NCI-H82 treated with DMSO at 0.1 percent for 48 hours (cell line): ENCODE data around the gene SPTBN4.
"Not testable (repeated sequence)": the region's sequence is repeated elsewhere in the genome, so short reads cannot be mapped to it uniquely, and the experiment has no call there.

Source experiments
- DNase-seq: peaks from one replicate; lab custom pipeline; 2025; ENCODE audit not compliant: unreplicated experiment; lab: John Stamatoyannopoulos, UW

The SPTBN4 gene

DNA sequence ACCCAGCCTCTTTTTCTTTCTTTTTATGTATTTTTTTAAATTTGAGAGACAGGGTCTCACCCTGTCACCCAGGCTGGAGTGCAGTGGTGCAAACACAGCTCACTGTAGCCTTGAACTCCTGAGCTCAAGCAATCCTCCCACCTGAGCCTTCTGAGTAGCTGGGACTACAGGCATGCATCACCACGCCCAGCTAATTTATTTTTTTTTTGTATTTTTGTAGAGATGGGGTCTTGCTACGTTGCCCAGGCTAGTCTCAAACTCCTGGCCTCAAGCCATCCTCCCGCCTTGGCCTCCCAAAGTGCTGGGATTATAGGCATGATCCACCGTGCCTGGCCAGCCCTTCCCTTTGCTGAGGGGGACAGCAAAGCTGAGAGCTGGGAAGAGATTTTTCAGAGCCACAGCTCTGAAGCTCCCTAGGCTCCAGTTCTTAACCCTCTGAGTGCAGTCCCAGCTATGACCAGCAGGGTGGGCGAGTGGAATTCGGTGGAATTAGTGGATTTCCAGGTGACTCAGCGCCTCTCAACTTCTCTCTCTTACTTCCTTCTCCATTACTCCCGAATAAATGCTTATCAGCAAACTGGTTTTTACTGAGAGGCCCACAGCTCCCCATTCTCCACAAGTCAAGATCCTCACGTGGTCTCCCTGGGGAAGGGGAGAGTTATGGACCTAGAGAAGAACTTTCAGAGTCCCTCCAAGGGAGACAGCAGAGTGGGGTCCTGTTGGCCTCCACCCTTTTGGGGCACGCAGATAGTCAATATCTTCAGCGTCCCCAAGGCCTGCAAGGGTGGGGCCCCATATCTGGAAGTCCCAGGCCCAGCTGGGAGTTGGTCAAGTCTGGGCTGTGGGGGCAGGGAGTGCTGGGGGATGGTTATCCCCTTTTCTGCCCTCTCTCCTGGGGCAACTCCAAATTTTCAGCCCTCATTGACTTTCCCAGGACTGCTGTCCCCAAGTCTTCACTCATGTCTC lies 2.5 kb upstream of the SPTBN4 start:
- peak; percentile 66 for DNase-seq

DNA sequence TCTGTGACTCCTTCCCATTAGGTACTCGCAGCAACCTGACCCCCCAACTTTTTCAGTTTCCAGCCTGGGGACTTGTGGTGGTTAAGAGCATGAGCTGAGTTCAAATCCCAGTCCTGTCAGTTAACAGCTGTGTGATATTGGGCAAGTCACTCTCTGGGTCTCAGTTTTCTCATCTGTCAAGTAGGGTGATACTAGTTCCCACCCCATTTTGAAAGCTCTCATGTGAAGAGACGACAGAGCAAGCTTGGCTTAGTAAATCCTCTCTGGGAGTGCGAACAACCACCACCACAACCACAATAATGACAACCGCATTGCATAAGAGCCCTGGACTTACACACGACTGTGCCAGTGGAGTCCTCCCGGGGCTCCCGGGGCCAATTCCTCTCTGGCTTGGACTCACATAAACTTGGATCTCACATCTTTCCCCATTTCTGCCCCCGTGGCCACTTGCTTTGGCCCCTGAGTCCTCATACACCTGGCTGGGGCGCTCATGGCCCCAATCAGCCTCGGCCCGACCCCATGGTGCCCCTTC lies 1.7 kb upstream of the SPTBN4 start:
- no peak for DNase-seq

DNA sequence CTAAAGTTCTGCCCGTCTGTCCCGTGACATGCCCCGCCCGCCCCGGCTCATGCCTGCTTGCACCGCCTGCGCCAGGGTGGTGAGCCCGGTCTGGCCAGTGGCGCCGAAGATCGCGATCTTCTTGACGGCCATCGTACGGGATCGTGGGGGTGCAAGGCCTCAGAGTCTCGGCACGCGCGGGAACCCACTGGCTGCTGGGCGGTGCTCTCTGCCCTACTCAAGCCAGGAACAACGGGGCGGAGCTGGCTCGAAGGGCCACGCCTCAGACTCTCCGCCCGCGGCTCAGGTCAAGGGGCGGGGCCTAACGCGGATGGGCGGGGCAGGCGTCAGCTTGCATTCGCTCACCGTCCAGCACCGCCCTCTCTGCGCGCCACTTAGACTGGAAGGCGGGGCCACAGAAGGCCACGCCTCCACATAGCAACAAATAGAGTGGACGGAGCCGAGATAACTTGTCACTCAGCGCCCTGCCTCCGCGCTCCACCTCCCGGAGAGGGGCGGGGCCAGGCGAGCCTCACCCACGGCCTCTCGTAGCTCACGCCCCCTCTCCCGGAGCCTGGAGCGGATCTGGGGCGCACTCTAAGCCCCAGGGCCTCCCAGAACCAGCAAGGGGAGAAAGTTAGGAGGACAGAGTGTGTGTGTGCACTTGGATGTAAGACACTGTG lies 1.1 kb upstream of the SPTBN4 start, which contains the start of gene BLVRB:
Gene BLVRB (minus strand): TSS at position 189 of the 662 bp plus-strand sequence. CDS start 57 bp downstream, at position 132.
- DNase-seq: peak; percentile 98

GRCh38 chr19:40466219-40466984 lies 399 bp upstream of the SPTBN4 start:
- no peak for DNase-seq

GRCh38 chr19:40469011-40469410 lies 2.2 kb downstream of the SPTBN4 start:
- DNase-seq: no peak

DNA sequence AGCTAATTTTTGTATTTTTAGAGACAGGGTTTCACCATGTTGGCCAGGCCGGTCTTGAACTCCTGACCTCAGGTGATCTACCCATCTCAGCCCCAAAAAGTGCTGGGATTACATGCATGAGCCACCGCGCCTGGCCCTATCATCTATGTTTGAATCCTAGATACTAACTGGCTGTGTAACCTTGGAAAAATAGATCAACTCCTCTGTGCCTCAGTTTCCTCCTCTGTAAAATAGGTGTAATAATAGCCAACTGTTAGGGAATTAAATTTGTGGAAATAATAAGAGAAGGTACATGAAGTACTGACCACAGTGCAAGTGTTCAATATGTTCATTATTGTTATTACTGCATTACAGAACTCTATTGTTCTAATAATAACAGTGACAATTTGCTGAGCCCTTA lies 4.3 kb downstream of the SPTBN4 start:
- DNase-seq: no peak

GRCh38 chr19:40472516-40472915 lies 5.7 kb downstream of the SPTBN4 start:
- no peak for DNase-seq

- no peak for DNase-seq
These were observed 7.9 kb downstream of the SPTBN4 start for GRCh38 chr19:40474737-40475136.

- not testable (repeated sequence) for DNase-seq
These were observed 9.3 kb downstream of the SPTBN4 start for GRCh38 chr19:40475878-40476644.

GRCh38 chr19:40486017-40486416 lies 19.2 kb downstream of the SPTBN4 start:
- no peak for DNase-seq

- no peak for DNase-seq
These were observed 23.1 kb downstream of the SPTBN4 start for GRCh38 chr19:40489882-40490230.

DNA sequence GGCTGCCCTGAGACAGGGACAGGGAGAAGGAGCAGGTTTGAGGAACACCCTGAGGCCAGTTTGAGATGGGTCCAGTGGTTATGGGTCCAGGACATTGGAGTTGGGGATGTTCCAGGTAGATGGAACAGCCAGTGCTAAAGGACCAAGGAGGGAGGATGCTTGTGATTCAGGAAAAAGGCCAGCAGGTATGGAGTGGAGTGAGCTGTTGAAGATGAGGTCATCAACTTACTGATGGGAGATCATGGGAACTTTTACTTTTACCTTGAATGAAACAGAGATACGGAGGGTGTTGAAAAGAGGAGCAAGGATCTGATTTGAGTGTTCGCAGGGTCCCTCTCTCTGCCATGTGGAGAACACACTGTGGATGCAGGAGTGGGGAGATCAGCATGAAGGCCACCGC lies 25.5 kb downstream of the SPTBN4 start:
- no peak for DNase-seq

DNA sequence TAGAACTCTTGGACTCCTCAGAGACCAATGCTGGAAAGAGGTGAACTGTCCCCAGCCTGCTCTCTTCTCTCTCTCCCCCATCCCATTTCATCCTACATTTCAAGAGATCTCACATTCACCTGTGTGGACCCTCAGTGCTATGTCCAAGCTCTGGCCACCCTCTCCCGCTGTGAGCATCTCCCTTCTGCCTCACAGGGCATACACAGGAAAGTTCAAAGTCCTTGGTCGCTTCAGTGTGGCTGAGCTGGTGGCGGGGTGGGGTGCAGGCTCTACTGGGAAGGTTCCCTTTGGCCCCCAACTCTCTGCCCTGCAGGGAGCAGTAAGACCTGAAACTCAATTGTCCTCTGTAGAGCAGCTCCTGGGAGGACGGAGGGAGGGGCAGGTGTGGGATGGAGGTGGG lies 27.0 kb downstream of the SPTBN4 start:
- no peak for DNase-seq

DNA sequence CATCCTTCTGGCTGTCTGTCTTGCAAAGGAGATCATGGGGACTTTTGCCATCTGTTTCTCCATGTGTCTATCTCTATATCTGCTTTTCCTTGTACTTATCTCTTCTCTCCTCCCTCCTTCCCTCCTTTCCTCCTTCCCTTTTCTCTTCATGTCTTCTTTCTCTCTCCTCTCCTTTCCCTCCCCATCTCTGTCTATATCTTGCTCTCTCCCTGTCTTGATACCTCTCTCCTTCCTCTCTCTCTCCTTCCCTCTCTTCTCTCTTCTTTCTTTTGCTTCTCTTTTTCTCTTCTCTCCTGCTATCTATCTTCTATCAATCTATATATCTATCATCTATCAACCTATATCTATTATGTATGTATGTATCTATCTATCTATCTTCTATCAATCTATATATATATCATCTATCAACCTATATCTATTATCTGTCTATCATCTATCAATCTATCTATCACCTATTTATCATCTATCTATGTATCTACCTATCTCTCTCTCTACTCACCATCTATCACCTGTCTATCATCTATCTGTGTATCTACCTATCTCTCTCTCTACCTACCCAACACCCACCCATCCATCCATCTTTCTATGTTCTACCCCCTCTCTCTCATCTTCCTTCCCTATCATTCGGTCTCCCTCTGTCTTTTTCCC lies 27.5 kb downstream of the SPTBN4 start:
- DNase-seq: no peak

- no peak for DNase-seq
These were observed 30.4 kb downstream of the SPTBN4 start for GRCh38 chr19:40497214-40497613.

GRCh38 chr19:40499320-40499719 lies 32.5 kb downstream of the SPTBN4 start:
- DNase-seq: no peak

GRCh38 chr19:40500678-40501530 lies 34.1 kb downstream of the SPTBN4 start:
- not testable (repeated sequence) for DNase-seq

DNA sequence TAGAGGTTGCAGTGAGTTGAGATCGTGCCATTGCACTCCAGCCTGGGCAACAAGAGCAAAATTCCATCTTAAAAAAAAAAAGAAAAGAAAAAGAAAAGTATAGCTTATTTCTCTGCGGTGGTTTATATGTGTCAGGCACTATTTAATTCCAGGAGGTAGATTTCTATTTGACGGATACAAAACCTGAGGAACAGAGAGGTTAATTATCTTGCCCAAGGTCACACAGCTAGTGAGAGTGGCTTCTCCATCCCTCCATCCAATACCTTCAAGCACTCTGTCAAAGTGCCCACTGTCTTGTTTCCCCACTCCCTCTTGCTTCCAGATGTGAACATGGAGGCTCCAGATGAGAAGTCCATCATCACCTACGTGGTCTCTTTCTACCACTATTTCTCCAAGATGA lies 34.8 kb downstream of the SPTBN4 start:
- no peak for DNase-seq

DNA sequence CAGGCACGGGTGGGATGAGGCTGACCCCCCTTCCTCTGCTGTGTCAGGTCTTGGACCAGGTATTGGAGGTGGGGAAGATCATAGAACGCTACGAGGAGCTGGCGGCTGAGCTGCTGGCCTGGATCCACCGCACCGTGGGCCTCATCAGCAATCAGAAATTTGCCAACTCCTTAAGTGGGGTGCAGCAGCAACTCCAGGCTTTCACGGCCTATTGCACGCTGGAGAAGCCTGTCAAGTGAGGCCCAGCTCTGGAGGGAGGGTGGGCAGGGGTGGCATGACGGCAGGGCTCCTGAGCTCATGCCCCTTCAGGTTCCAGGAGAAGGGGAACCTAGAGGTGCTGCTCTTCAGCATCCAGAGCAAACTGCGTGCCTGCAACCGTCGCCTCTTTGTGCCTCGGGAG lies 35.3 kb downstream of the SPTBN4 start:
- DNase-seq: no peak
